KOPT-K1 (cell line): ENCODE results near the gene SLC38A7.

Source experiments
- H3K27ac ChIP-seq: fragments of 200-600 bp; sonication (generic); 2 replicates; pipeline ENCODE4 v1.5.1; 2016; ENCODE audit warnings: antibody characterized with exemption, mild to moderate bottlenecking, low read depth, low read length; ENCODE audit not compliant: poor library complexity, severe bottlenecking
- H3K36me3 ChIP-seq: fragments of 200-600 bp; sonication (generic); 2 replicates; pipeline ENCODE4 v1.5.1; 2017; ENCODE audit warnings: antibody characterized with exemption, mild to moderate bottlenecking, low read length, moderate library complexity; ENCODE audit not compliant: insufficient read depth
- H3K9me3 ChIP-seq: fragments of 200-600 bp; sonication (generic); 2 replicates; pipeline ENCODE4 v1.5.1; 2017; ENCODE audit warnings: antibody characterized with exemption, low read length, mild to moderate bottlenecking; ENCODE audit not compliant: insufficient read depth, poor library complexity, severe bottlenecking

The SLC38A7 gene

GRCh38 chr16:58634265-58634802, 50.2 kb downstream of the SLC38A7 start:
- no peak overlapping the region for H3K27ac ChIP-seq
- no peaks in the 10 kb centered on the region for H3K36me3 ChIP-seq
- no peaks in the 10 kb centered on the region for H3K9me3 ChIP-seq

DNA sequence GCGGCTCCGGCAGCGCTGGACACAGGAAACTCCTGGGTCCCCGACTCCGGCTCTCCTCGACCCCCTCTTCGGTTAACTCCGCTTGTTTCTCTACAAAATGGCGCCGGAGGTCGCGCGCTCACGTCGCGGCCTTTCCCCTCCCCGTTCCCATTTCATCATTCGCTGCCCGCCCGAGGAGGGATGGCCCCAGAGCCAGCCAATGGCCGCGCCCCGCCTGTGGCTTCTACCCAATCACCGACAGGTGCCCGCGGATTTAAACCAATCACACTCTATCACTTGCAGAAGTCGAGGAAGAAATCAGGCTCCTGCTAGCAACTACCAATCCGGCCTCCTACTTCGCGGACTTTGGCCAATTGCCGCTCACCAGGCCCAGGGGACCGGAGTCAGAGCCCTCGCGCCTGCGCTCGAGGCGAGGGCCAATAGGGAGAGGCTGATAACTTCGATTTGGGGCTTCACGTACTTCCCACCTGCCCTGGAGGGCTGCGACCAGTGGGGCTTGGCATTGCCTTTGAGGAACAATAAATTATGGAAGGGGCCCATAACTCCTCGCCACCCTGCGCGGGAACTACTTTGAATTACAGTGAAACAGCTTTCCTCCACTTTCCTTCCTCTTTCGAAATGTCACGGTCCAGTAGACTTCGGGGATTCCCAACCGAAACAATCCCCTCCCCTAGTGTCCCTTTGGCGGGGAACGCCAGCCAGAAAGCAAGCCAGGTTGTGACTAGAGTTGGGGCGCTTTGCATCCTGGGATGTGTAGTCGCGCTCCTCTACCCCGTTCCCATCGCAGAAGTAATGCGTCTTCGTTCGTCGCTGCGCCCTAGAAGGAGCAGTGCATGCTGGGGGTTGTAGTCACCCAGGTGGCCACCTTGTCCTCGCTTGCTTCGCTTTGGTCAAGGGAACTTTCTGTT, 54.6 kb downstream of the SLC38A7 start, which contains the start of gene CNOT1:
Gene CNOT1, minus strand, starts transcription at position 94 of the 908 bp plus-strand sequence. CDS start 30,489 bp downstream, outside the sequence.
- Histone ChIP-seq H3K27ac (peak within 1 kb of the TSS; percentile 87), H3K36me3 (peaks cover 16% of the 10 kb centered on the region), H3K9me3 (no peaks in the 10 kb centered on the region)

GRCh38 chr16:58628845-58629732, 55.5 kb downstream of the SLC38A7 start:
- Histone ChIP-seq H3K9me3 (no peaks in the 10 kb centered on the region), H3K36me3 (peaks cover 25% of the 10 kb centered on the region), H3K27ac (peak overlapping the region; percentile 87)

- Histone ChIP-seq H3K36me3 (peaks cover 74% of the 10 kb centered on the region), H3K9me3 (no peaks in the 10 kb centered on the region), H3K27ac (no peak overlapping the region)
Measured at GRCh38 chr16:58624209-58624608, 60.4 kb downstream of the SLC38A7 start.

GRCh38 chr16:58620396-58620795, 64.2 kb downstream of the SLC38A7 start:
- no peaks in the 10 kb centered on the region for H3K9me3 ChIP-seq
- peaks cover 99% of the 10 kb centered on the region for H3K36me3 ChIP-seq
- no peak overlapping the region for H3K27ac ChIP-seq

DNA sequence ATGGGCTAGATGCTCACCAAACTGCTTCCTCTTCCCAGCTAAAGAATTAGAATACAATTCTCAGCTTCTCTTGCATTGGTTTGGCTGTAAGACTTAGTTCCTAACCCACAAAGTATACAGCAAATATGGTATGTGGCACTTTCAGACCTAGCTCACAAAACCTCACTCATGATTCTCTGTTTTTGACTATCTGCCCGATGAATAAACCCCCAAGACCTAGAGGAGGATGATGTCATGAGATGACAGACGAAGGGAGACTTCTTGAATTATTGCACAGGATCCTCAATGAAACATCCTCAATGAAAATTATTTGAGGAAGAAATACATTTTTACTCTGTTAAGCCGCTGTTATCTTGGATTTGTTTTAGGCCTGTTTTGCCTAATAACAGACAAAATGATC, 69.3 kb downstream of the SLC38A7 start:
- H3K9me3 ChIP-seq: no peaks in the 10 kb centered on the region
- no peak overlapping the region for H3K27ac ChIP-seq
- H3K36me3 ChIP-seq: peaks cover 97% of the 10 kb centered on the region
